Measurements from ENCODE around the gene CD274. TPM values are rescaled to one million over a fixed set of nuclear protein-coding genes. Genes with fewer than 3 reads are reported as not detected.
"Not testable (repeated sequence)": the region's sequence is repeated elsewhere in the genome, so short reads cannot be mapped to it uniquely, and the experiment has no call there.

Gene CD274
- total RNA-seq, 1 donor from 2014 or later, result 61.7 TPM

GRCh38 chr9:5480919-5481318, 30.6 kb downstream of the CD274 start:
- Mint-ChIP-seq H3K36me3 (ENCODE audit: low read depth) (peaks cover 1% of the 10 kb centered on the region), H3K27me3 (ENCODE audit: insufficient read depth) (peaks cover 2% of the 10 kb centered on the region), H3K4me3 (no peak overlapping the region), H3K27ac (no peak overlapping the region), H3K9me3 (peaks cover 8% of the 10 kb centered on the region), H3K4me1 (ENCODE audit: low read depth) (peaks cover 13% of the 10 kb centered on the region)
- intact Hi-C loops (cut with micrococcal nuclease), result no loop called here
- DNase-seq (ENCODE audit: low spot score), result no peak

DNA sequence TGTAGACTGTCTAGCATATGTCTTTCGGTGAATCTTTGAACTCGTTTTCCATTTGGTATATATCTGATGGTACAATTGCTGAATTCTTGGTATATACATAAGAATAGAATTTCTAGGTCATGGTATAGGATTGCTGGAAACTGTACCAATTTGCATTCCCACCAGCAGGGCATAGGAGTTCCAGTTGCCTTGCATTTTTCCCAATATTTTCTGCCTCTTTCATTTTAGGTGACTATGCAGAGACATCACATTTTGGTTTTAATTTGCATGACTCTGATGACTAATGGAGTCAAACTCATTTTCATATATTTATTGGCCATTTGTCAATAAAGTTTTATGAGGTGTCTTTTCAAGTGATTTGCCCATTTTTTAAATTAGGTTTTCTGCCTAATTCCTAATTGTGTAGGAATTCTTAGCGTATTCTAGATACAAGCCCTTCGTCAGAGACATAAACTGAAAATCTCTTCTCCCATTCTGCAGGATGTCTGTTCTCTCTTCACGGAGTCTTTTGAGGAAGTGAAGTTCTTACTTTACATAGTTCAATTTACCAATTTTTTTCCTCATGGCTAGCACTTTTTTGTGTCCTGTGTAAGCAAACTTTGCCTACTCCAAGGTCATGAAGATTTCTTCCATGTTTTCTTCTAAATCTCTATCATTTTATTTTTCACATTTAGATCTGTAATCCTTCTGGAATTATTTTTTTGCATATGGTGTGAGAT, 31.1 kb downstream of the CD274 start:
- H3K36me3 Mint-ChIP-seq (ENCODE audit: low read depth), result peaks cover 1% of the 10 kb centered on the region
- H3K27ac Mint-ChIP-seq, result no peak overlapping the region
- no peak overlapping the region for H3K4me3 Mint-ChIP-seq
- peaks cover 8% of the 10 kb centered on the region for H3K9me3 Mint-ChIP-seq
- H3K4me1 Mint-ChIP-seq (ENCODE audit: low read depth), result peaks cover 13% of the 10 kb centered on the region
- no peak for DNase-seq (ENCODE audit: low spot score)
- H3K27me3 Mint-ChIP-seq (ENCODE audit: insufficient read depth), result peaks cover 2% of the 10 kb centered on the region
- intact Hi-C loops (cut with micrococcal nuclease), result no loop called here

- peaks cover 4% of the 10 kb centered on the region for H3K36me3 Mint-ChIP-seq (ENCODE audit: low read depth)
- intact Hi-C loops (cut with micrococcal nuclease), result no loop called here
- H3K4me3 Mint-ChIP-seq, result no peak overlapping the region
- peaks cover 13% of the 10 kb centered on the region for H3K4me1 Mint-ChIP-seq (ENCODE audit: low read depth)
- peaks cover 2% of the 10 kb centered on the region for H3K27me3 Mint-ChIP-seq (ENCODE audit: insufficient read depth)
- no peak overlapping the region for H3K27ac Mint-ChIP-seq
- peaks cover 8% of the 10 kb centered on the region for H3K9me3 Mint-ChIP-seq
- no peak for DNase-seq (ENCODE audit: low spot score)
Observed at GRCh38 chr9:5482194-5482593, 31.9 kb downstream of the CD274 start.

GRCh38 chr9:5483306-5483705, 33.0 kb downstream of the CD274 start:
- no peak overlapping the region for H3K27ac Mint-ChIP-seq
- peaks cover 2% of the 10 kb centered on the region for H3K27me3 Mint-ChIP-seq (ENCODE audit: insufficient read depth)
- intact Hi-C loops (cut with micrococcal nuclease), result no loop called here
- H3K9me3 Mint-ChIP-seq, result peaks cover 7% of the 10 kb centered on the region
- H3K4me1 Mint-ChIP-seq (ENCODE audit: low read depth), result peaks cover 13% of the 10 kb centered on the region
- no peak overlapping the region for H3K4me3 Mint-ChIP-seq
- H3K36me3 Mint-ChIP-seq (ENCODE audit: low read depth), result peaks cover 4% of the 10 kb centered on the region
- no peak for DNase-seq (ENCODE audit: low spot score)

GRCh38 chr9:5485378-5486085, 35.2 kb downstream of the CD274 start:
- Mint-ChIP-seq H3K27ac (no peak overlapping the region), H3K36me3 (ENCODE audit: low read depth) (peaks cover 2% of the 10 kb centered on the region), H3K4me1 (ENCODE audit: low read depth) (peaks cover 6% of the 10 kb centered on the region)

DNA sequence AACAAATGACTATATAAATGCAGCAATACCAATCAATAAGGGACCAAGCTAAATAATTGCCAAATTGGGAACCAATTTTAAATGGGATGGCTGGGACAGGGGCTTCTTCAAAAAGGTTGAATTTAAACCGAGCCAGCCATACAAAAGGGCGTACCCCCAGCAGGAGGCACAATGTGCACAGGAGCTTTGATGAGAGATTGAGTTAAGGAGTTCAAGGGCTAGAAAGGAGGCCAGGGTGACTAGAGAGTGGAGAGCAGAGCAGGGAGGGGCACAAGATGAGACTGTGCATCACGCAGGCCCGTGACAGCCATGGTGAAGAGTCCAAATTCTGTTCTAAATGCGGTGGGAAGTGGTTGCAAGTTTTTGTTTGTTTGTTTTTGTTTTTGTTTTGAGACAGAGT, 36.6 kb downstream of the CD274 start:
- H3K27me3 Mint-ChIP-seq (ENCODE audit: insufficient read depth), result no peaks in the 10 kb centered on the region

More at GRCh38 chr9:5485378-5486085, 35.2 kb downstream of the CD274 start:
- no peak for DNase-seq (ENCODE audit: low spot score)
- Mint-ChIP-seq H3K4me3 (no peak overlapping the region), H3K27me3 (ENCODE audit: insufficient read depth) (no peaks in the 10 kb centered on the region), H3K9me3 (peaks cover 5% of the 10 kb centered on the region)
- intact Hi-C loops (cut with micrococcal nuclease), result no loop called here

GRCh38 chr9:5488221-5489008, 38.1 kb downstream of the CD274 start:
- no peak overlapping the region for H3K4me3 Mint-ChIP-seq
- no peak for DNase-seq (ENCODE audit: low spot score)
- intact Hi-C loops (cut with micrococcal nuclease), result no loop called here
- H3K4me1 Mint-ChIP-seq (ENCODE audit: low read depth), result peaks cover 6% of the 10 kb centered on the region
- peaks cover 4% of the 10 kb centered on the region for H3K36me3 Mint-ChIP-seq (ENCODE audit: low read depth)
- peaks cover 1% of the 10 kb centered on the region for H3K9me3 Mint-ChIP-seq
- H3K27ac Mint-ChIP-seq, result no peak overlapping the region
- no peaks in the 10 kb centered on the region for H3K27me3 Mint-ChIP-seq (ENCODE audit: insufficient read depth)

More for the DNA sequence above, 36.6 kb downstream of the CD274 start:
- Mint-ChIP-seq H3K4me3 (no peak overlapping the region), H3K4me1 (ENCODE audit: low read depth) (peaks cover under 1% of the 10 kb centered on the region), H3K36me3 (ENCODE audit: low read depth) (peaks cover 2% of the 10 kb centered on the region), H3K9me3 (peaks cover under 1% of the 10 kb centered on the region), H3K27ac (no peak overlapping the region)
- DNase-seq (ENCODE audit: low spot score), result no peak
- intact Hi-C loops (cut with micrococcal nuclease), result no loop called here

GRCh38 chr9:5489630-5490490, 39.5 kb downstream of the CD274 start:
- H3K4me1 Mint-ChIP-seq (ENCODE audit: low read depth), result peaks cover 17% of the 10 kb centered on the region
- peaks cover 7% of the 10 kb centered on the region for H3K9me3 Mint-ChIP-seq
- peaks cover 9% of the 10 kb centered on the region for H3K36me3 Mint-ChIP-seq (ENCODE audit: low read depth)
- no peak for DNase-seq (ENCODE audit: low spot score)
- intact Hi-C loops (cut with micrococcal nuclease), result no loop called here
- H3K27ac Mint-ChIP-seq, result no peak overlapping the region
- H3K4me3 Mint-ChIP-seq, result no peak overlapping the region
- H3K27me3 Mint-ChIP-seq (ENCODE audit: insufficient read depth), result no peaks in the 10 kb centered on the region

DNA sequence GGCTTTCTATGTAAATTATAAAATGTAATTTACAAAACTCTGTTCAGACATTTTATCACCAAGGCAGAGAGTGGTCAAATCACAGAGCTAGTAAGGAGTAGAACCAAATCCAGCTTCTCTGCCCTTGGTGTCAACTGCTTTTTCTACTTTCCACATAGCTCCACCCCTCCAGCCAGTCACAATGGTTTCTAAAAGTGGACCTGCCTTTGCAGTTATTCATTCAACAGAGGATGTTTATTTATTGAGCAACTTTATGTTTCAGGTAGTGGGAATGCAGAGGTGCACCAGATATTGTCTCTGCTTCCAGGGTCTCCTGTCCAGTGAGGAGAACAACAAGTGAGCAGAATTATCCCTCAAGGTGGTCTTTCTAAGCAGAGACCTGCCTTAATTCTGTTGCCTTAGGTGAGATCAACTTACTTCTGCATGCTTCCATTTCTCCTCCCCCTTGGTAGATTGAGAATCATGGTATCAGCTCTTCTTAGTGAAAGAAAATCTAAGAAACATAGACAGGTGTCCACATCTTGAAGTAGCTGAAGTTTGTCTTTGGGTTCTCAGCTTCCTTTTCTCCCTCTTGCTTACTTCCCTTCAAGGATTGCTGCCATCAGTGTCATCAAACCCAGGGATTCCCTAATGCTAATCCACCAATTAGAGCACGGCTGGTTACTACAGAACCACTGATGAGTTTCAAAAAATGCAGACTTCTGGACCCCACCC, 42.8 kb downstream of the CD274 start:
- DNase-seq (ENCODE audit: low spot score), result no peak
- intact Hi-C loops (cut with micrococcal nuclease), result loop anchor here (1.0 kb wide), 4 partner anchors 17 to 93 kb away; partner anchors contain the start of gene PDCD1LG2
- Mint-ChIP-seq H3K4me3 (peak overlapping the region; percentile 45), H3K9me3 (peaks cover 7% of the 10 kb centered on the region), H3K27ac (peak overlapping the region; percentile 86), H3K36me3 (ENCODE audit: low read depth) (peaks cover 6% of the 10 kb centered on the region), H3K27me3 (ENCODE audit: insufficient read depth) (no peaks in the 10 kb centered on the region), H3K4me1 (ENCODE audit: low read depth) (peaks cover 17% of the 10 kb centered on the region)

DNA sequence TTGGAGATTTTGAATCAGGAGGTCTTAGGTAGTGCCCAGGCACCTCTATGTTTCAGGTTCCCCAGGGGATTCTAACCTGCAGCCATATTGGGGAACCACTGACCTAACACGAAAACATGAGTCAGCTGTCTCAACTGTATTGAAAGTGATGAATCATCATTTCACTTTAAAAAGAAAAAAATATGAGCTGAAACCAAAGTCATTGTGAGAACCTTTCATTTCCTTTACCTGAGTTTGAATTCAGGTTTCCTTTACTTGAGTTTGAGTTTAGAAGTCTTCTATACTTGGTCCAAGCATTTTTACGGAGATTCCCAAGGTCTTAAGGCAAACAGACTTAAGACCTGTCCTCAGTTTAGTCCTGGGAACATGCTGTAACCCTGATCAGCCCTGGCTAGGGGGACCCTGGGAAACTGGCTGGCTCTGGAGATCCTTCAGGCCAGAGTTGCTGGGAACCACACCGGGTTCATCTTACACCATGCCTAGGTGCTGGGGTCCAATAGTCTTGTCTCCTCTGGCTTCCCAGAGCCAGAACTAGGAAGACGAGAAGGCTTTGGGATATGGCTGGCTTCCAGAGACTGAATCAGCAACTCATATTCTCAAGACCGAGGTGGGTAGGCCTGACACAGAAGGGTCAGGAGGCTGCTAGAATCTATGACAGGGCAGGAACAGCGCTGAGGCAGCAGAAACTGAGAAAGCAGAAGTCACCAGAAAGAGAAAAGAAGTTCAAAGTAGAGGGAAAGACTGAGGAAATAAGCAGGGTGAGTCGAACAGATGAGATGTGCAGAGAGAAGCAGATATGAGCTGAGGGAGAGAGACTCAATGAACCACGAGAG, 43.6 kb downstream of the CD274 start:
- Mint-ChIP-seq H3K27ac (peak overlapping the region; percentile 86), H3K9me3 (peaks cover 7% of the 10 kb centered on the region), H3K36me3 (ENCODE audit: low read depth) (peaks cover 6% of the 10 kb centered on the region), H3K4me3 (peak overlapping the region; percentile 45), H3K27me3 (ENCODE audit: insufficient read depth) (no peaks in the 10 kb centered on the region), H3K4me1 (ENCODE audit: low read depth) (peaks cover 17% of the 10 kb centered on the region)
- intact Hi-C loops (cut with micrococcal nuclease), result loop anchor here (1.0 kb wide), 4 partner anchors 16 to 92 kb away; partner anchors contain the start of gene PDCD1LG2
- peak; percentile 20 for DNase-seq (ENCODE audit: low spot score)

GRCh38 chr9:5494765-5495164, 44.4 kb downstream of the CD274 start:
- not testable (repeated sequence) for H3K36me3 Mint-ChIP-seq (ENCODE audit: low read depth)

More at GRCh38 chr9:5494765-5495164, 44.4 kb downstream of the CD274 start:
- H3K27me3 Mint-ChIP-seq (ENCODE audit: insufficient read depth); intact Hi-C loops (cut with micrococcal nuclease); H3K4me3 Mint-ChIP-seq; H3K9me3 Mint-ChIP-seq; H3K27ac Mint-ChIP-seq; DNase-seq (ENCODE audit: low spot score): not testable (repeated sequence)
- peaks cover 17% of the 10 kb centered on the region for H3K4me1 Mint-ChIP-seq (ENCODE audit: low read depth)

Measured in activated T-helper 1 cell treated with anti-CD3 and anti-CD28 coated beads, Interleukin-12 subunit alpha, Interleukin-12 subunit beta, Interleukin-2, Interleukin-4 antibody, amounts not matched to agents 30 ng/mL and 10 ng/mL and 1 ng/mL, durations not matched to agents 14 hours and 24 hours and 36 hours (primary cell).